Progenitor cell of endocrine pancreas (in vitro differentiated cells): ENCODE results near the gene FAIM2. TPM values are rescaled to one million over a fixed set of nuclear protein-coding genes. Genes with fewer than 3 reads are reported as not detected.

Experiments used
- DNase-seq: peaks from one replicate; pipeline ENCODE4 v3.0.0; 2021; ENCODE audit warnings: low spot score; ENCODE audit not compliant: unreplicated experiment
- H3K27ac Mint-ChIP-seq: 2 replicates; pipeline ENCODE4 v1.8.0; 2021; ENCODE audit warnings: mild to moderate bottlenecking, moderate library complexity, mixed read lengths
- H3K27me3 Mint-ChIP-seq: 2 replicates; pipeline ENCODE4 v1.8.0; 2021; ENCODE audit warnings: mixed read lengths
- H3K36me3 Mint-ChIP-seq: 2 replicates; pipeline ENCODE4 v1.8.0; 2022; ENCODE audit warnings: mixed read lengths; ENCODE audit not compliant: insufficient read depth
- H3K4me1 Mint-ChIP-seq: 2 replicates; pipeline ENCODE4 v1.8.0; 2021; ENCODE audit warnings: low read depth, mixed read lengths
- H3K4me3 Mint-ChIP-seq: 2 replicates; pipeline ENCODE4 v1.8.0; 2021; ENCODE audit warnings: low read depth, mild to moderate bottlenecking, moderate library complexity, mixed read lengths
- H3K9me3 Mint-ChIP-seq: 2 replicates; pipeline ENCODE4 v1.8.0; 2021; ENCODE audit warnings: low read depth, mixed read lengths
- total RNA-seq: library from RNA; stranded (reverse); gene quantifications from 2 replicates; pipeline ENCODE4 v1.2.1, GENCODE V29; 2021
- TF ChIP-seq, protein P1 (sequence below): fragments of 200-600 bp; sonication (generic); IDR thresholded peaks from one replicate; pipeline ENCODE4 v1.5.0; 2021; ENCODE audit warnings: antibody characterized with exemption, mild to moderate bottlenecking; ENCODE audit not compliant: unreplicated experiment

The FAIM2 gene
- total RNA-seq, 1 donor from 2014 or later = not detected

DNA sequence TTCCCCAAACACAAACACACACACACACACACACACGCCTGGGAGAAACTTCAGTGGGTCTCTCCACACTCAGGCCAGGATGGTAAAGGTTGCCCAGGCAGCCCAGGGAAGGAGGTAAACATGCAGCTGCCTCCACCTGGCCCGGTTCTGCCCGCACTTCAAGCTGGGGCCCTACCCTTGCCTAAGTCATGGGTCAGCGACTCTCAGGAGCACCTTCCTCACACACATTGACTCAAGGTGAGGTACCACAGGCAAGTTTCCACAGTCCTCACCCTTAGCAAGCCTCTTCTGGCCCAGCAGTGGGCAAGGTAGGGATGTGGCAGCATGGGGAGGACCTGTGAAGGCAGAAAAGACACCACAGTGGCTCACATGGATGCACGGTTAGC lies 14.1 kb upstream of the FAIM2 start:
- TF ChIP-seq, protein P1, sequence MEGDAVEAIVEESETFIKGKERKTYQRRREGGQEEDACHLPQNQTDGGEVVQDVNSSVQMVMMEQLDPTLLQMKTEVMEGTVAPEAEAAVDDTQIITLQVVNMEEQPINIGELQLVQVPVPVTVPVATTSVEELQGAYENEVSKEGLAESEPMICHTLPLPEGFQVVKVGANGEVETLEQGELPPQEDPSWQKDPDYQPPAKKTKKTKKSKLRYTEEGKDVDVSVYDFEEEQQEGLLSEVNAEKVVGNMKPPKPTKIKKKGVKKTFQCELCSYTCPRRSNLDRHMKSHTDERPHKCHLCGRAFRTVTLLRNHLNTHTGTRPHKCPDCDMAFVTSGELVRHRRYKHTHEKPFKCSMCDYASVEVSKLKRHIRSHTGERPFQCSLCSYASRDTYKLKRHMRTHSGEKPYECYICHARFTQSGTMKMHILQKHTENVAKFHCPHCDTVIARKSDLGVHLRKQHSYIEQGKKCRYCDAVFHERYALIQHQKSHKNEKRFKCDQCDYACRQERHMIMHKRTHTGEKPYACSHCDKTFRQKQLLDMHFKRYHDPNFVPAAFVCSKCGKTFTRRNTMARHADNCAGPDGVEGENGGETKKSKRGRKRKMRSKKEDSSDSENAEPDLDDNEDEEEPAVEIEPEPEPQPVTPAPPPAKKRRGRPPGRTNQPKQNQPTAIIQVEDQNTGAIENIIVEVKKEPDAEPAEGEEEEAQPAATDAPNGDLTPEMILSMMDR = no peak
- Mint-ChIP-seq H3K4me1 (peaks cover 3% of the 10 kb centered on the region), H3K36me3 (no peaks in the 10 kb centered on the region), H3K9me3 (no peaks in the 10 kb centered on the region), H3K27me3 (peaks cover 12% of the 10 kb centered on the region), H3K27ac (no peak overlapping the region), H3K4me3 (no peak overlapping the region)
- DNase-seq = no peak

DNA sequence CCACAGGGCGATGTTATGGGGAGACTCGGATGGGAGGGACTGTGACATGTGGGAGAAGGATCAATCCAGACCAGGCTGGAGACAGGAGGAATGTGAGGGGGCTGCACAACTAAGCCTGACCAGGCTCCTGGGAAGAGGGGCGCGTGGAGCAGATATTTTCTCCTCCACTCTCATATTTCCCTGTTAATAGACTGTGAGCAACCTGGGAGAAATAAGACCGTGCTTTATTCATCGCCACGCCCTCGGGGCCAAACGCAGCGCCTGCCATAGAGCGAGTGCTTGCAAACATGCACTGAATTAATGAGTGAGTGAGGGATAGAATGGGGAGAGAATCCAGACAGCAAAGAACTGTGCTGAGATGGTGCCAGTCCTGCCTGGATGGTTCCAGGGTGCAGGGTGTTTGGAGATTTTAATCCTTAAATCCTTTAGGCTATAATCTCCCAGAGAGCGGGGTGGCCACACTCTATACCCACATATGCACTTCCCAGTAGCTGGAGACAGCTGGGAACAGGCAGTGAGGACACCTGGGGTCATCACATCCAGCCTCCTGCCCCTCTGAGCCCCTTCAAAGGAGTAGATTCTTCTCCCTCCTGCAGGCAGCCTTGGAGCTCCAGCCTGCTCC lies 13.6 kb upstream of the FAIM2 start:
- H3K27ac Mint-ChIP-seq = no peak overlapping the region

DNA sequence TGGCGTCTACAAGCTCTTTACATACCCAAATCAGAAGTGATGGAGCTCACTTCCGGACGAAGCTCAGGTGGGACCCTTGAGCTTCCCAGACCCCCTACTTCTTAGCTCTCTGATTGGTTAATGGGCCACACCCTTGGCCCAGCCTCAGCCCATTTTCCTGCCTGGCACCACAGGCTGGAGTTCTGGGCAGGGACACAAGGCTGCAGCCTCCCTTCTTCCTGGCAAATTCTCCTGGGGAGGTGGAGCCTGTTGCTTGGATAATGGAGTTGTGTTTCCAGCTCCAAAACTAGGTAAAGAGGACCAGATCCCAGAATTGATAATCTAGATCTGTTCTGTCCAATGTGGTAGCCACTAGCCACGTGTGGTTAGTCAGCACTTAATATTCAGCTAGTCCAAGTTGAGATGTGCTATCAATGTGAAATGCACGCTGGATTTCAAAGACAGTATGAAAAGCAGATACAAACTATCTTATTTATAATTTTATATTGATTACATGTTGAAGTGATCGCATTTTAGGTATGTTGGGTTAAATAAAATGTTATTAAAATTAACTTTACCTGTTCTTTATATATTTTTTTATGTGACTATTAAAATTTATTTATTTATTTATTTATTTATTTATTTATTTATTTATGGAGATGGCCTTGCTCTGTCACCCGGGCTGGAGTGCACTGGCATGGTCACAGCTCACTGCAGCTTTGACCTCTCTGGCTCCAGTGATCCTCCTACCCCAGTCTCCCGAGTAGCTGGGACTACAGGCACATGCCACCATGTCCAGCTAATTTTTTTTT lies 12.6 kb upstream of the FAIM2 start:
- DNase-seq = no peak
- TF ChIP-seq, protein P1 = no peak
- Mint-ChIP-seq H3K9me3 (no peaks in the 10 kb centered on the region), H3K27ac (no peak overlapping the region), H3K4me1 (peaks cover 3% of the 10 kb centered on the region), H3K36me3 (no peaks in the 10 kb centered on the region), H3K4me3 (no peak overlapping the region), H3K27me3 (peaks cover 16% of the 10 kb centered on the region)

More for the DNA sequence above, 13.6 kb upstream of the FAIM2 start:
- DNase-seq = no peak
- Mint-ChIP-seq H3K27me3 (peaks cover 16% of the 10 kb centered on the region), H3K4me1 (peaks cover 3% of the 10 kb centered on the region), H3K9me3 (no peaks in the 10 kb centered on the region), H3K36me3 (no peaks in the 10 kb centered on the region), H3K4me3 (no peak overlapping the region)
- TF ChIP-seq, protein P1 = no peak

DNA sequence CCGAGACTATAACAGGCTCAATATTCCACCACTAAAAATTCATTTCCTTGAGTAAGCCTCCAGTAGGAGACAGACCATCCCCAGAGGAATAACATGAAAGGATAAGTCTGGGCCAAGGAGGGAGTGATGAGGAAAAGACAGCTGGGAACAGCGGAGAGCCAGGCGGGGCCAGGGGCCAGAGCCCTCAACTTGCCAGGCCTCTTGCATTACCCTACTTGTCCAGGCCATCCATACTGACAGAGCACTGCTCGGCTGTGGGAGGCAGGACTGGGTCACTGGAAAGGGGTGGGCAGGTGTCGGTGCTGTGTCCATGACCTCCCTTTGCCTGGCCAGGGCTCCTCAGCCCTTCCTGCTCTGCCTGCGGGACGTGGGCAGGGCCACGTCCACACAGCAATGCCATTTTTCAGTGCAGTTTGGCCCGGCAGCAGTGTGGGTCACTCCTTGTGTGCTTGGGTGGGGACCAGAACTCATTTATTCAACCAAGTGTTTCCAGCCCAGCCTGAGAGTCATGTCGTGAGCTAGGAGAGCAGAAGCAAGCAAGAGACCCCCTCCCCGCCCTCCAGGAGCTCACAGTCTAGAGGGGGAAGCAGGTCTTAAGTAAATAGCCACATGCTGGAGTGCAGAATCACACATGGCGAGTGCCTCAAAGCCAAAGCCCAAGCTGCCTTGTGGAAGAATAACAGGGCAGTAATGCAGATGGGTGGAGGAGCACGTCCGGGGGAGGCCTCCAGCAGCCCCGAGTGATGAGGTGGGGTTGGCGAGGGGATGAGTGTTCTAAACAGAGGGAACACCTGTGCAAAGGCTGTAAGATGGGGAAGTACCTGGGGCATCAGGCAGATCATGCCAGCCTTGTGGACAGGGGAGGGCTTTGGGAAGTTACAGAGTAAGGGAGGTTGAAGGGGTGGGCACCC lies 8.9 kb upstream of the FAIM2 start:
- TF ChIP-seq, protein P1 = no peak

DNA sequence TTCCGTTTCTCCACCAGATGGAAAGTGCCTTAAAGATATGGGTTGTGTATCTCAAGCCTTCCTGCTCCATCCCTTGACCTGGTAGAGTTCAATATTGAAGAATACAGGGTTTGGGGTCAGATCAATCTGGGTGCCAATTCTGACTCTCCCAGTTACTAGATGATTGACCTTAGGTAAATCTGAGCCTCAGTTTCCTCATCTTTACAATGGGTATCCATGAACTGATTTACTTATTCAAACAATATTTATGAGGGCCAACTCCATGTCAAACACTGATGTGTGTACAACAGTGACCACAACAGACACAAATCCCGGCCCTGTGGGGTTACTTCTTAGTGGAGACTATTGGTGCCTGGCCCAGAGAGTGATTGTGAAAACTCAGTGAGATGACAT lies 7.5 kb upstream of the FAIM2 start:
- H3K27ac Mint-ChIP-seq = no peak overlapping the region
- peaks cover 33% of the 10 kb centered on the region for H3K27me3 Mint-ChIP-seq
- H3K4me1 Mint-ChIP-seq = no peaks in the 10 kb centered on the region
- no peak overlapping the region for H3K4me3 Mint-ChIP-seq
- DNase-seq = no peak
- TF ChIP-seq, protein P1 = no peak
- no peaks in the 10 kb centered on the region for H3K9me3 Mint-ChIP-seq
- no peaks in the 10 kb centered on the region for H3K36me3 Mint-ChIP-seq

More for the DNA sequence above, 8.9 kb upstream of the FAIM2 start:
- H3K36me3 Mint-ChIP-seq = no peaks in the 10 kb centered on the region
- H3K27ac Mint-ChIP-seq = no peak overlapping the region
- DNase-seq = no peak
- no peaks in the 10 kb centered on the region for H3K9me3 Mint-ChIP-seq
- peaks cover 3% of the 10 kb centered on the region for H3K4me1 Mint-ChIP-seq
- H3K4me3 Mint-ChIP-seq = no peak overlapping the region
- H3K27me3 Mint-ChIP-seq = peaks cover 29% of the 10 kb centered on the region
